GM21526 (cell line): ENCODE results near the gene AMPD1.

Experiments
- ATAC-seq: cut with Tn5 transposase; IDR thresholded peaks from one replicate; pipeline ENCODE4 v1.9.1; 2021; ENCODE audit warnings: moderate library complexity; ENCODE audit not compliant: unreplicated experiment, low FRiP score

The AMPD1 gene

DNA sequence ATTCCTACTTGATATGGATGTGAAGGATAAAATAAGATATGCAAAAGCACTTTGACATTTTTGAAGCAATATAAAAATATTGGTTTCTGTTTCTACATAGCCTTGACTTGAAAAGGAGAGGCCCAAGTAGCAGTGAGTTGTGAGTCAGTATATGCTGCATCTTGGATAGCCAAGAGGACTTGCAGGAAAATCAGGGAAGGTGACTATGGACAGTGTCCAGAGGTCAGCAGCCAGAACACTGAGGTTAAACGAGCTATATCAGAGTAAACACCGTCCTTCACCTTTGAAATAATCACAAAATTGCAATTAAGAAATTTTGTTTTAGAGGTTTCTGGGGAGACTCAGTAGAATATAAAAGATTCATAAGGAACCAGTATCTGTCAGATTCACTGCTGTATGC, 6.6 kb upstream of the AMPD1 start:
- ATAC-seq = no peak

DNA sequence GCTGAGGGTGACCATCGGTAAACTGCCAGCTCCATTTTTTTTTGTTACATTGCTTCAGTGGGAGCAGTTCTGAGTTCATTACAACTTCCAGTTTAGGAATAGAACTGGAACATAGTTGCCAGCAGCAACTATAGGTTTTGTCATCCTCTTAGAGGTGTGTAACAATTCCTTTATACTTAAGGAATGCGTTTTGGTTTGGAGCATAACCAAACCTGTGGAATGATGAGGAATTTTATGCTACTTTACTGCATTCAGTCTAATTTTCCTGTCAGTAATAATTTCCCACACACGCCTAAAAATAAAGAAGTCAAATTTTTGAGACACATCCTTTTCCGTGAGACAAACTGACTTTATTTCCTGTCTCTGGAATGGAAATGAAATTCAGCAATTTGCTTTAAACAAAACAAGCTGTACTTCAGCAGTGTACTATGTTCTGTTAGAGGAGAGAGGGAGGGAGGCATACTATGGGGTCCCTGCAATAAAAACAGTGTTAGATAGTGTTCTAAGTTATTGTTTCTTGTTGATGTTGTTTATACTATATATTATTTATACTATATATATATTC, 4.8 kb upstream of the AMPD1 start:
- ATAC-seq = no peak

DNA sequence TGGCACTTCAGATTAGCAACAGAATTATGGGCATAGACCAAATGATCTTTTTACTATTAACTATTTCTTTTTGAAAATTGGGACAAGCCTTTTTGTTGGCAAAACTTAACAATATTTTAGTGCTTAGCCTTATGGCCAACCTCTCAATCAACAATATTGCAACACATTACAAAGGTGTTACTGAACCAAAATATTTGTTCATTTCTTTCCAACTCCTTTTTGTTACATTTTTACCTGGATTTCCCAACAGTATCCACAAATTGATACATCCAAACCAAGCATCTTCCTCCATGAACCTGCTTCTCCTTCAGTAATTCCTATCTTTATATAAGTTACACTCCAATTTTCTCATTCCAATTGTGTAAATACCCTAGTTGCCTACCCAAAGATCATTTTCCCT, 1.5 kb upstream of the AMPD1 start:
- ATAC-seq = no peak

DNA sequence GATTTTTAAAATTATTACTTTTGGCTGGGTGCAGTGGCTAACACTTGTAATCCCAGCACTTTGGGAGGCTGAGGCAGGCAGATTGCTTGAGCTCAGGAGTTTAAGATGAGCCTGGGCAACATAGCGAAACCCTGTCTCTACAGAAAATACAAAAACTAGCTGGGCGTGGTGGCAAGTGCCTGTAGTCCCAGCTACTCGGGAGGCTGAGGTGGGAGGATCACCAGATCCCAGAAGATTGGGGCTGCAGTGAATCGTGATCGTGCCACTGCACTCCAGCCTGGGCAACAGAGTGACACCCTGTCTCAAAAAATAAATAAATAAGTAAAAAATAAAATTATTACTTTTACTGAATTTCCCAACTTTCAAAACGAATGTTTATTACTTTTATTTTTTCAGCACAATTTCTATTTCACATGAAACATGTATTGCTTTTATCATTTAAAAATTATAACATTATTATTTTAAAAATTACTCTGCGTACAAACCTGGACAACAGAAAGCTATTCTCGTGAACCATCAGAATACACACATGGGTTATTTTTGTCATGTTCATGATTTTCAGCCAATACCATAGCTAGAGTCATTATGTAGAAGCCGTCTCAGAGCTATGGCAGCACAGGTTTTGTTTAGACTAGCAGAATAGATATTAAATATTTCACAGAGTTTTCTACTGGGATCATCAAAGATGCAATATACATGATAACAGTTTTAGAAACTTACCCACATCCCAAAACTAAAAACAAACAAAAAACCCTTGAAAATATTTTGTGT, 621 bp downstream of the AMPD1 start:
- ATAC-seq = no peak

DNA sequence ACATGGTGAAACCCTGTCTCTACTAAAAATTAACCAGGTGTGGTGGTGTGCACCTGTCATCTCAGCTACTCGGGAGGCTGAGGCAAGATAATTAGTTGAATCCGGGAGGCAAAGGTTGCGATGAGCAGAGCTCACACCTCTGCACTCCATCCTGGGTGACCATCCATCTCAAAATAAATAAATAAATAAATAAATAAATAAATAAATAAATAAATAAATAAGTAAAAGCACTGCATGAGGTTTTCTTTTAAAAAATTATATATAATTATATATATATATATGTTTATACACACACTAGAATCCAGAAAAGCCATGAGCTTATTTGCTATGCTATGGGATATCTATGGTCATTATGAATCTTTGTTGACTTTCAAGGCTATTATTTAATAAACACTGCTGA, 2.4 kb downstream of the AMPD1 start:
- no peak for ATAC-seq

DNA sequence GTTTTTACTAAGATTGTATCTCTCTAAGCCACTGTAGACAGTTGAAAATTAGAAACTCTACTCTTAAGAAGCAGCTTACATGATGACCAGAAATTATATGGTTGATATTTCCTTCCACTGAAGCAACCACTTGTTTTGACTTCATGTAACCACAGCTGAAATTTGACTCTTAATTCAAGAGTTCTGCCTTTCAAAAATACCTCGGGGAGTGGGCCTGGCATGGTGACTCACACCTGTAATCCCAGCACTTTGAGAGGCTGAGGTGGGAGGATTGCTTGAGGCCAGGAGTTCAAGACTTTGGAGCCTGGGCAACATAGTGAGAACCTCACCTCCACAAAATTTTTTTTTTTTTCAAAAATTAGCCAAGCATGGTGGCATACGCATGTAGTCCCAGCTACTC, 4.3 kb downstream of the AMPD1 start:
- ATAC-seq = no peak

DNA sequence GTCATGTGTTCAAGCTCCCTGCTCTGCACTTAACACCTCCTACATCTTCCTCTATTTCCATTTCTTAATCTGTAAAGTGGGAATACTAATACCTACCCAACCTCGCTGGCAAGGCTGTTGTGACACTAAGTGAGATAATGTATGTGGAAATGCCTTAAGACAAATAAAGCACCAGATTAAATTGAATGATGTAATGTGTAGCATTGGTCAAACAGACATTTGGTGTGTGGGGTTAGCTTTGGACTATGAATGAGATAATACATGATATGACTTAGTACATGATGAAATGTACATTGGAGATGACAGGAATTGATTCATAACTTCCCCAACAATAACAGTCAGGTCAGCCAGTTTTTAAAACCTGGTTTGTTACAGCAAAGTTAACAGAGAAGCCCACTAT, 5.2 kb downstream of the AMPD1 start:
- ATAC-seq = no peak

DNA sequence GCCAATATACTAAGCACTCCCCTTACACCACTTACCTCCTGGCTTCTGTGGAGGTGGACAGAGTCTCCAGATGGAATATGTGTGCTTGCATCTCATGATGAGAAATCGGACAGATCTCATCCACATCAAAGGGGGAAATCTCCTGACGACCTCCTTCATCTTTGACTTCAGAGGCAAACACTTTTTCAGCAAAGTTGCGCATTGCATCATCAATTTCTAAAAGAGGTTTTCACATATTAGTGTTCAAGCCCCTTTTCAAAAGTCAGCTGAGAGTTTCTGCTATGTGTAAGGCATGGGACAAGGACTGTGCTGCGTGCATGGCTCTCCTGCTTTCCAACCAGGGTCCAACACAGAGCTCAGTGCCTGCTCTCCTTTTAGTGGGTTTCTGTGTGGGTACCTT, 6.8 kb downstream of the AMPD1 start:
- ATAC-seq = no peak

DNA sequence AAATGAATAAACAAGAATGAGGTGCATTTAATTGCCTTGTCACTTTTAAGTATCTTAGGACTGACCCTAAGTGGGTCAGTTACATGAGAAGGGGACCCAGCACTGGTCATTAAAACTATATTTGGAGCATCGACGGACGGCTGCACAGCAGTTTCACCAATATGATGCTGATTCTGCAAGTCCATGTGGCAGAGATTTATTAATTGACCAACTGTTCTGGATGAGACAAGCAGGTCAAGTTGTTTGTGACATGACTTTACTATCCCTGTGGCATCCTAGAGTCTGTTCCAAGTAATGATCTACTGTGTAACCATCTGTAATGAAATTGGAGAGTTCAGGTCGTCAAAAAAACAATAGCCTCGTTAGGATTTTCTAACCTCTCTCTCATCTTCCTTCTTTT, 9.5 kb downstream of the AMPD1 start:
- ATAC-seq = no peak

DNA sequence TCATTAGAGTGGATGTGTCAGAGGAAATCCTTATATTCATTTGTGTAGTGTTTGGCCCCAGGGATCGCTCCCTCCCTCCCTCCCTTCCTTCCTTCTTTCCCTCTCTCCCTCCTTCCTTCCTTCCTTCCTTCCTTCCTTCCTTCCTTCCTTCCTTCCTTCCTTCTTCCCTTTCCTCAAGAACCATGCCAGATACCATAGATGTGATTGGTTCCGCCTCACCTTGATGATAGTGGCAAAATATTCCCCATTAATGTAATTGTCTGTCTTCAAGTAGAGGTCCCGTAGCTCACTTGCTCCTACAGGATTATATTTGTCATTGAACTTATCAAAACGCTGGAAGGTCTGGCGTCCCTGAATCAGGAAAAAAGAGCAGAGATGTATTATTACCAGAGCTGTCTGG, 17.7 kb downstream of the AMPD1 start:
- no peak for ATAC-seq

DNA sequence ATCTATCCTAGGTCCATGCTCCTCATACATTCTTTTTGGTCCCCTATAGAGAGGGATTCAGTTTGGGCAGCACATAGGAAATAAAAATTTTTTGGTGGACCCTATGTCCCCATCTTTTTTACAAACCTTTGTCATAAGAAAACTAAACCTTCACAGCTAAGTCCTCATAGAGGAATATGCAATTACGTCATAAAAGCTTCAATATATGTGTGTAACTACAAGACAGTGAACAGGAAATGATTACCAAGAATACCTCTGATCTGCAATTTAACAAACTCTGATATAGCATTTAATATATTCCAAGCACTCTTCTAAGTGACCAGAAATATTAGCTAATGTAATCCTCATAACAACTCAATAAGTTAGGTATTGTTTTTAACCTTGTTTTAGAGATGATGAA, 19.2 kb downstream of the AMPD1 start:
- no peak for ATAC-seq

DNA sequence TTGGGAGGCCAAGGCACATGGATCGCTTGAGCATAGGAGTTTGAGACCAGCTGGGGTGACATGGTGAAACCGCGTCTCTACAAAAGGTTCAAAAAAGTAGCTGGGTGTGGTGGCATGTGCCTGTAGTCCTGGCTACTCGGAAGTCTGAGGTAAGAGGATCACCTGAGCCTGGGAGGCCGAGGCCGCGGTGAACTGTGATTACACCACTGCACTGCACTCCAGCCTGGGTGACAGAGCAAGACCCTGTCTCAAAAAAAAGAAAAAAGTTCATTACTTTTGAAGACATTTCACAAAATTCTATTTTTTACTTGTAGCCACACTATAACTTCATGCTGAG, 23.4 kb downstream of the AMPD1 start:
- ATAC-seq = no peak

DNA sequence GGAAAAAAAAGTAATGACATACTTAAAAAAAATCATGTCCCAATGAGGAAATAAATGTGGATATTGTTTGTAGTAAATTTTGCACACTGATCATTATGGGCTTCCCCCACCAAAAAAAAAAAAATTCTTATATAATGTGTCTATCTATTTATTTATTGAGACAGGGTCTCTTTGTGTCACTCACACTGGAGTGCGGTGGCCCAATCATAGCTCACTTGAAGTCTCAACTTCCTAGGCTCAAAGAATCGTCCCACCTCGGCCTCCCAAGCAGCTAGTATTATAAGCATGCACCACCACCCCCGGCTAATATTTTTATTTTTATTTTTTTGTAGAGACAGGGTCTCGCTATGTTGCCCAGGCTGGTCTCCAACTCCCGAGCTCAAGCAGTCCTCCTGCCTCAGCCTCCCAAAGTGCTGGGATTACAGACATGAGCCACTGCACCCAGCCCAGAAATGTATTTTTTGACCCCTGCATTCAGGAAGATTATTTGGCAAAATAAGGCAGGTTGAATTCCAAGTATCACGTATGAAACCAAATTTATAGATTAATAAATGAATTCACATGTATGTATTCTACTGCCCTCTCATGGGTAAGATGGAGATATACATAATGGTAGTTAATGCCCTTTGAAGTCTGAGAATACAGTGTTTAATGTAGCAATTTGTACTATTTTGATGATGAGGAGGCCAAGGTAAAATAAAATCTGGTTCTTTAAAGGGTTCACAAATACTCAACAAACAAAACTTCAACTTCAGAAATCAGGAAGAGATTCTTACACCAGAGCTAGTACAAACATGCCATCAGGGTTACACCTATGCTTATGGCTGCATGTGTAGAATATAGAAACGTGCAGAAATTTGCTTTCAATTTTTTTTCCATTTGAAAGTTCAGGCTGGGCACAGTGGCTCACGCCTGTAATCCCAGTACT, 24.1 kb downstream of the AMPD1 start:
- no peak for ATAC-seq

DNA sequence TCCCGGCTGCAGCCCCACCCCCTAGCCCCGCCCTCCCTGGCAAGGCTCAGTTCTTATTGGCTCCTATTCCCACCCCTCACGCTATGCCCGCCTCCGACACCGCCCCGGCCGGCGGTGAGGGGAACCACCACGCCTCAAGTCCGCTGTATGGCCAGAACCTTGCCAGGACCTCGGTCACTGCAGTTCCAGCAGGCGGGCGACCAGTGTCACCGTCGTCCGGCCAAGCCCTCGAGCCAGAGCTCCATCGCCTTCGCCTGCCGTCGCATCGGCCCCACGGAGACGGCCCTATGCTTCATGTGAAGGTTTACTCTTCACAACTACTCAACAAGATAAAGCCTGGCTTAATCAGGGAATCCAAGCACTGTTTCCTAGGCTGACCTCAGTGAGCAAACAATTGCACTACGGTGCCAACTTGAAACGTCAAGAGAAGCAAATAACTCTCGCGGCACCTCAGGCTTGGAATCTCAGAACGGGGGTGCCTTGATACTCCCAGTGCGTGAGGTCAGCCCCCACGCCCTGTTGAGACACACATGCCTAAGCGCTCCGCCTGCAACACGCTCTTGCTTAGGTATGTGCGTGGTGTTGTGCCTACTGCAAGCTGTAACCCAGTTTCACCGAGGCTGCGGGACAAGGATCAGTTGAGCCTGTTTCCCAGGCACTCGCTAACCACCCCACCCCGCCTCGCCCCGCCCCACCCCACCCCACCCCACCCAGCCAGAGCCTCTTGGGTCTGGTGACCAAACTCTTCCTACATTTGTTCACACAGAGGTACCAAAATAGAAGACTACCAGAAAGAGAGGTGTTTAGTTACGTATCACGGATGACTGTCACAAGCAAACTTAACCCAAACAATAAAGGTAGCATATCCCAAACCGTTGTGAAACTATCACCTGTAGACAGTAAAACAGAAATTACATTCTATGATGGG, 25.0 kb downstream of the AMPD1 start:
- peak; percentile 97 for ATAC-seq

DNA sequence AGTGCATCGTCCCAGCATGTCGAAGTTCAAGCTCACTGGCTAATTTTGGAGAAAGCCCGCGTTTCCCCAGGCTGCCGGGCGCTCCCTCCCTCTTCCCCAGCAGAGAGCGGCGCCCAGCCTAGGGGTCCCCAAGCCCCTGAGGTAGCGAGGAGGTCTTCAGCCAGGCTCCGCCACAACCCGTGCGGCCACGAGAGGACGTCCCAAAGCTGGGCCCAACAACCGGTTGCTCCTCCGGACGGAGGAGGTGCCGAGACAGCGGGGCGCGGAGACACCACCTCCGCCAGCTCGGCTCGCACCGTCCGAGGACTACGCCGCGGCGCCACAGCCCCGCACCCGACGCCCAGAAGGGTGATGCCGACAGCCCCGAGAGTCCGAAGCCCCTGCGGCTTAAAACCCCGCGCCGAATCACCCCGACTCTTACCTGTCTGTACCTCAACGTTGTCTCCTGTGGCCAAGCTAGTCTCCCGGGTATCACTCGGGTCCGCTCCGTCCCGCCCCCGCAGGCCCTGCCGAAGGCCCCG, 25.7 kb downstream of the AMPD1 start, which contains the start of gene DENND2C:
DENND2C (minus strand) TSS at position 488 of the 521 bp plus-strand sequence. CDS start 44,065 bp downstream, outside the sequence.
- peak; percentile 60 for ATAC-seq

DNA sequence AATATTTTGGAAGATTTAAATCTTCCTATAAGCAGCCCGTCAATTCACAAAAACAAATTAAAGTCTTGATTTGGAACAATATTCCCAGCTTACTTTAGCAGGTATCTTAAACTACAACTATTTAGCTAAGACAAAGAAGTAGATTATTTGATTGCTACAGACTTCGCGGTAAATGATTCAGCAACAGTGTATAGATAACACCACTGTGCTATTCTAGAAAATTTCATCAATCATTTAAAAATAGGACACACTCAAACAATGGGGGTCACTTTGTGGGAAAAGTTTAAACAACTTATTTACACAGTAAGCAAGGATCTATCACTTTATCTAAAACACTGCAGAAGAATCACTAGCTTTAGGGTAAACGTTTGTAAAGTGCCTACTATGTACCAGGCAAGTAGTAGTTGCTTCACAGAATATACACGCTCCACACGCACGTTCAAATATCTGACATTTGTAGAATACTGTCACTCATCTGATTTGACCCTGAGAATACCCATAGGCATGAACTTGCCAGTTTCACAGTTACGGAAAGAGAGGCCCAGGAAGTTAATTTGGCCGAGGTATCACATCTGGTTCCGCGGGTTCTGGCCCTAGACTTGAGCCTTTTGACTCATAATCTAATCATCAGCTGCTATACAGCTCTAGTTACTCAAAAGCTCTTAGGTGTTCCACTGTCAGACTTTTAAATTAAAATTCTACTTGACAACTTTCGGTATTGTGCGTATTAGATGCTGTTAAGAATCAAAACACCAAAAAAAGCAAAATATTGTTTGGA, 26.4 kb downstream of the AMPD1 start:
- no peak for ATAC-seq

DNA sequence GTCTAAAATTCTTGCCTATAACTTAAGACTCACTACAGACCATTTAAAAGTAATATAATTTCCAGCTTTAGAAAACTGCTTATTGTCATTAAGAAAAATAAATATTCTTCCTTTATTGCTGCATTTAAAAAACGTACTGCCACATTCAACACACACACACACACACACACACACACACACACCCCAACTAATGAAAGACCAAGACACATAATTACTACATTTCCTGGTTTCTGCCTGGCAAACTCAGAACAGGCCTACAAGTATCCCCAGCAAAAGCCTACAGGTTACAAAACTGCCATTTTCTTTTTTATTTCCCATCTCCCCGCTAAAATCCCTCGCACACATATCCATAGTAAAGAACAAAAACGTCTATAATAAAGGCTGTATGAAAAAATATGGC, 27.0 kb downstream of the AMPD1 start:
- no peak for ATAC-seq

DNA sequence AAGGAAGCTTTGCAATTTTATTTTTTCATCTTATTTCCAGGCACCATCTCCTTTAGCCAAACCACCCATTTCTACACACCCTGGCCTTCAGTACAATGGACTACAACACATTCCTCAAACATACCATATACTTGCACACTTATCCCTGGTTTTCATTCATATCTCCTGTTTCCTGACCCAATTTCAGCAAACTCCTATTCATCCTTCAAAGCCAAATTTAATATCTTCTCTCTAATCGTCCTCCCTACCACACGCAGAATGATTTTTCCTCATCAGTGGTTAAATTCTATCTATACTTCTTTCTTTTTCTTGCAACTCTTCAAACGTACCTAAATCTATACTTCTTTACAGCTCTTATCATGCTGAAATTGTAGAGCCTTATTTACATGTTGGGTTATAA, 28.4 kb downstream of the AMPD1 start:
- no peak for ATAC-seq

DNA sequence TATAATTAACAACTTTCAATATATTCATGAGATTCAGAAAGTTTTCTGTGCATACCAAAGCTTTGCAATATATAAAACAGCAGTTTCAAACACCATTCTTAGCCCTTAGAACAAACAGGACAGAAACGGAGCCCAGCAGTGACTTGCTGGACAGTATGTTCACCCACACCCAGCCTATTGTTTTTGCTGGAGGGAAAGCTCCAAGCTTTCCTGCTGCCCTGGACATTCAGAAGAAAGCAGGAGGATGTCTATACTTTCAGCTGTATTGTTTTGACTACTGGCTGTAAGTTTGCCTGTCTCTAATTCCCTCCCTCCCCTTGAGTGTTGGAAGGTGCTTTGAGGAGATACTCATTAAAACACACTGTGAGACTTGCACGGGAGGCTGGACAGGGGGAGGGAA, 35.1 kb downstream of the AMPD1 start:
- no peak for ATAC-seq
